Measurements from ENCODE around the gene PACS1.
A peak's percentile ranks its signal among the peaks of the same experiment; 100 is the strongest.

PACS1 gene

DNA sequence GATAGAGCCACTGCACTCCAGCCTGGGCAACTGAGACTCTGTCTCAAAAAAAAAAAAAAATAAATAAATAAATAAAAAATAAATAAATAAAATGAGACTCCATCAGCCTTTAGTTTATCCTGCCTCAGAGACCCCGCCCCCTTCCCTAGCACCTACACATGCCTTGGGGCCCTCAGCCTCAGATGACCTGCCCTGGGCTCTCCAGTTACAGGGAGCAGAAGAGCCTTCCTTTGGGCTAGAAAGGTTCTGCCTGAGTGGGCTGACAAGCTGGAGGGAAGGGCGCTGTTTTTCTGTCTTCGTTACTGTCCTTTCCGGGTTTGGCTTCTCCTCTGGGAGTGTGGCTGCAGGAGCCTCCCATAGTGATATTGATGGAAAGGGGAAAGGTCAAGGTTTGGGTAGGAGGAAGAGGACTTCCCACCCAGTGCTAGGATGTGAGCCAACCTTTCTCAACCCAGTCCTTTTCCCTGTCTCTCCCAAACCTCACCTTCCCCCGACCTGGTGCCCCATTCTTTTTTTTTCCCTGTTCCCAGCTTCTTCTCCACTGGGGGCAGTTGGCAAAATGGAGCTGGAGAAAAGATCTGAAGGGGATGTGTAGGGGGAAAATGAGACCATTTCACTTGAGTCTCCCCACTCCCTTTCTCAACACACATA is 19.4 kb upstream of the PACS1 start:
- no peak for DNase-seq (ENCODE audit: low read depth in 2 of 2)

GRCh38 chr11:66051371-66051765 is 18.7 kb upstream of the PACS1 start:
- no peak for DNase-seq (ENCODE audit: low read depth in 2 of 2)

DNA sequence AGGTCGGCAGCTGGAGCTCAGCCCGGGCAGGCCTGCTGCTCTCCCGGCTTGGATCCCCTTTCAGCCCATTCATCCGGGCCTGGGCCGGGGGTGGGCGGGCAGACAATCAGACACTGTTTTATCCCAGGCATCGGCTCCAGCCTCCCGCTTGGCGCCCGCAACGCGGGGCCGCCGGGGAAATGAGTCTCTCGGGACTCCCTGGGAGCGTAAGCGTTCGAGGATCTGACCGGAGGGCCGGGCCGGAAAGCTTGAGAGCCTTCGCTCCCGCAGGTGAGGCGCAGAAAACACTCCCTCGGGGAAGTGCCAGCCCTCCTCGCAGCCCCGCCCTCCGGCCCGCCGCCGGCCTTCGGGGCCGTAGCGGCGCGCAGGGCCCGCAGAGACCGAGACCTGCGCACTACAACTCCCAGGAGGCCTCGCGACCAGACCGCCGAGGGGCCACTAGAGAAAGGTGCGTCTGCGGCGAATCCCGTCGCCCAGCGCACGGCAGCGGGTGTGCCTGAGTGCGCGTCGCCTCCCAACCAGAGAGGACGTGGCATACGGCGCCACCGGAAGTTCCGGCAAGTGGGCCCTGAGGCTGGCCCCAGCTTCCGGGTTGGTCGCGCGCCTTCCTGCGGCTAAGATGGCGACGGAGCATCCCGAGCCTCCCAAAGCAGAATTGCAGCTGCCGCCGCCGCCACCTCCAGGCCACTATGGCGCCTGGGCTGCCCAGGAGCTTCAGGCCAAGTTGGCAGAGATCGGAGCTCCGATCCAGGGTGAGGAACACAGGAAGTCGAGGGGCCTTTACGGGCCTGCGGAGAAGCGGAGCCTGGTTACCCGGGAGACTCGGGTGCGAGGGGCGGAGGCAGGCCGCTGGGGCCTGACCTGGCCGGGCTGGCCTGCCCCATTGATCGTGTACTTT is 18.1 kb upstream of the PACS1 start, which contains the start of gene SF3B2:
SF3B2 (plus strand) TSS at position 599 of the 898 bp plus-strand sequence; CDS start at position 620, 21 bp downstream.
- DNase-seq (ENCODE audit: low read depth in 2 of 2): peak; percentile 83 to 86

- DNase-seq (ENCODE audit: low read depth in 2 of 2): no peak
Measured at GRCh38 chr11:66052664-66052982, 17.4 kb upstream of the PACS1 start.

DNA sequence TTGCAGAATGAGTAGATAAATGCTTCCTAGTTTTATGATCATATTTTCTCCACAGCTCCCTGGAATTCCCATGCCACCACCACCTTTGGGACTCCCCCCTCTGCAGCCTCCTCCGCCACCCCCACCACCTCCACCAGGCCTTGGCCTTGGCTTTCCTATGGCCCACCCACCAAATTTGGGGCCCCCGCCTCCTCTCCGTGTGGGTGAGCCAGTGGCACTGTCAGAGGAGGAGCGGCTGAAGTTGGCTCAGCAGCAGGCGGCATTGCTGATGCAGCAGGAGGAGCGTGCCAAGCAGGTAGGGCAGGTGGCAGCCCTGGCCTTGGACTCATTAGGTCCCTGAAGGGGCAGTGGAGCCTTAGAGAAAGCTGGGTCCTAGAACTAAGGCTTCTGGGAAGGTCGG is 15.1 kb upstream of the PACS1 start:
- no peak for DNase-seq (ENCODE audit: low read depth in 2 of 2)

DNA sequence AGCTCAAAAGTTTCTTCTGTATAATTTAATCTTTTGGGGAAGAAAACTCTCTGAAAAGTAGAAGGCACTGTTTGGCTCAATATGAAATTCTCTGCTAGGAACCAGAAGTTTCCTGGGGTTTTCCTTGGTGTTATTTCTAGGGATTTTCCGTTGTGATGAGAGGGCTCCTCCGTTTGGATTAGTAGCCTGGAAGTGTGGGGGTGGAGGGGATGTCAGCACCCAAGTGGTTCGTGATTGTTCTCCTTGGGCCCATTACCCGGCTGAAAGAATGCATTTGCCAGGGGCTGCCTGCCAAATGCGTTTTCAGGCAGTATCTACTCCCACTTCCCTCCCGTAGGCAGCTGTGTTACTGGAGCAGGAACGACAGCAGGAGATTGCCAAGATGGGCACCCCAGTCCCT is 13.6 kb upstream of the PACS1 start:
- no peak for DNase-seq (ENCODE audit: low read depth in 2 of 2)

GRCh38 chr11:66059966-66060680 is 9.9 kb upstream of the PACS1 start:
- no peak for DNase-seq (ENCODE audit: low read depth in 2 of 2)

DNA sequence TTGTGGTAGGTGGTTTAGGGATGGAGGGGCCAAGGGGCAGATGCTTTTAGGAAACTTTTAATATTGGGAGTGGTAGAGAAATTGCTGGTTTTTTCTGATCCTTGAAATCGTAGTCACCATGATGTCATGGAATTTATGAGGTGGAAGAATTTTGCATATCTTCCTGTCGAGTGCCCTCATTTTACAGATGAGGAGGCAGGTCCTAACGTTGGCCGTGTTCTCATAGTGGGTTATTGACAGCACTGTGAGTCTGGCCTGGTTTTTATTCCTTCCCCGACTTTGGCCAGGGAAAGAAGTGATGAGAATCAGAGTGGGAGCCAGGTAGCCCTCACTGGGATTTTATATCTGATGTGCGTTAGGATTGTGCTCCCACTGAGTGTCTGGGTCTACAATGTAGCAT is 8.8 kb upstream of the PACS1 start:
- no peak for DNase-seq (ENCODE audit: low read depth in 2 of 2)

DNA sequence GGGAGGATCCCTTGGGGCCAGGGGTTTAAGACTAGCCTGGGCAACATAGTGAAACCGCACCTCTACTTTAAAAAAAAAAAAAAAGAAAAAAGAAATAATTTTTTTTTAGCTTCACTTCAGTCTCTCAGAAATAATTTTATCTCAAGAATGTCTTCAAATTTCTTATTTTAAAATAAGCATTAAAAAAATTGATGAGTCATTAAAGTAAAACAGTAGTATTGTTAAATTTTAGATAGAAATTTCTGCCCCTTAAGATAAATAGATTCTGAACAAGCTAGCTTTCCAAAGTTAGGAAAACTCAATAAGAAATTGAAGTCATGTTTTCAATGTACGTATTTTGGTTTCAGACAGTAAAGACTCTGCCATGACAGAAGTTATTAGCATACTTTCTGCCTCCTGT is 7.7 kb upstream of the PACS1 start:
- no peak for DNase-seq (ENCODE audit: low read depth in 2 of 2)

DNA sequence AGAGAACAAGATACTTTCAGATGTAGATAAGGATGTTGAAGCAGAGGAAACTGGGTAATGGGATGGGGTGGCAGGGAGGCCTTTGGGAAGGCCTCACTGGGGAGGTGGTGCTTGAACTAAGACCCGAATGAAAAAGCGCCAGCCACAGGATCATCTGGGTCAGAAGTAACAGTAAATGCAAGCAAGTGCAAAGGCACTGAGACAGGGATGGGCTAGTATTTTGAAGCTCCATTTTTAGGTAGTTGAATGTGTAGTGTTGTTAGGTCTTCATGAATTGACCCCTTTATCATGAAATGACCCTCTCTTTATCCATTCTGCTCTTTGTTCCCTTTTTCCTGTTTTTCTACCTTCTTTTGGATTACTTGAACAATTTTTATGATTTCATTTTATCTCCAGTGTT is 6.2 kb upstream of the PACS1 start:
- no peak for DNase-seq (ENCODE audit: low read depth in 2 of 2)

GRCh38 chr11:66064571-66064970 is 5.5 kb upstream of the PACS1 start:
- DNase-seq (ENCODE audit: low read depth in 2 of 2): no peak

DNA sequence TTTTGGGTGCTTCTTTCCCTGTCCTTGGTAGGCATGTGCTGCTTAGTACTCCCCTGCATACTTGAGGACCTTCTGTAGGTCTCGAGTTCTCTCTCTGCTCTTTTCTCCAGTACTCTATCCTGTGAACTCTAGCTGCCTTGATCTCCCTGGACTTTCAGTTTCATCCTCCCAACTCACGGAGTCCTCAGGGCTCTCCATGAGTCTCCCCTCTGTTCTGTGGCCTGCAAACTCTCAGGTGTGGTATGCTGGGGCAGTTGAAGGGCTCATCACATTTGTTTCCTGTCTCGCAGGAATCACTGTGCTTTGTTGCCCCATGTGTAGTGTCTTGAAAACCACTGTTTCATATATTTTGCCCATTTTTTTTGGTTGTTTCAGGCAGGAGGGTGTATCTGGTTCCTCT is 3.3 kb upstream of the PACS1 start:
- DNase-seq (ENCODE audit: low read depth in 2 of 2): no peak

- DNase-seq (ENCODE audit: low read depth in 2 of 2): no peak
Measured at GRCh38 chr11:66067640-66068039, 2.4 kb upstream of the PACS1 start.

DNA sequence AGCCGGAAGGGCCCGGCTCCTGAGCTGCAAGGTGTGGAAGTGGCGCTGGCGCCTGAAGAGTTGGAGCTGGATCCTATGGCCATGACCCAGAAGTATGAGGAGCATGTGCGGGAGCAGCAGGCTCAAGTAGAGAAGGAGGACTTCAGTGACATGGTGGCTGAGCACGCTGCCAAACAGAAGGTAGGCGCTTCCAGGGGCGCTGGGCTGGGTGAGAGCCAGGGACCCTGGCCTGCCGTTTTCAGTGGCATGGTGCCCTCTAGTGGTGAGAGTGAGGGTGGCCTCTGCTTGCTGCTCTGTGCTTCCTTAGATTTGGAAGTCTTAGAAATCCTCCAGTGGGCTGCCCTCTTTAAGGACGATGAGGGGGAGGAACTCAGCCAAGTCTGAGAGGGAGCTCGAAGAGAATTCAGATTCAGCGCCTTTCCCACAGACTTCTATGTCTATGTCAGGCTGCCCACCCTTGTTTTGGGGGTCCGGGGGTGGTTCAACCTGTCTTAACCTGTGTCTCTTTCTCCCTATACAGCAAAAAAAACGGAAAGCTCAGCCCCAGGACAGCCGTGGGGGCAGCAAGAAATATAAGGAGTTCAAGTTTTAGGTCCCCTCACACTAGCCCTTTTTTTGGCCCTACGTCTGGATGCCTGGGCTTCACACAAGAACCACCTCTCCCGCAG is 1.8 kb upstream of the PACS1 start:
- peak; percentile 61 to 65 for DNase-seq (ENCODE audit: low read depth in 2 of 2)

DNA sequence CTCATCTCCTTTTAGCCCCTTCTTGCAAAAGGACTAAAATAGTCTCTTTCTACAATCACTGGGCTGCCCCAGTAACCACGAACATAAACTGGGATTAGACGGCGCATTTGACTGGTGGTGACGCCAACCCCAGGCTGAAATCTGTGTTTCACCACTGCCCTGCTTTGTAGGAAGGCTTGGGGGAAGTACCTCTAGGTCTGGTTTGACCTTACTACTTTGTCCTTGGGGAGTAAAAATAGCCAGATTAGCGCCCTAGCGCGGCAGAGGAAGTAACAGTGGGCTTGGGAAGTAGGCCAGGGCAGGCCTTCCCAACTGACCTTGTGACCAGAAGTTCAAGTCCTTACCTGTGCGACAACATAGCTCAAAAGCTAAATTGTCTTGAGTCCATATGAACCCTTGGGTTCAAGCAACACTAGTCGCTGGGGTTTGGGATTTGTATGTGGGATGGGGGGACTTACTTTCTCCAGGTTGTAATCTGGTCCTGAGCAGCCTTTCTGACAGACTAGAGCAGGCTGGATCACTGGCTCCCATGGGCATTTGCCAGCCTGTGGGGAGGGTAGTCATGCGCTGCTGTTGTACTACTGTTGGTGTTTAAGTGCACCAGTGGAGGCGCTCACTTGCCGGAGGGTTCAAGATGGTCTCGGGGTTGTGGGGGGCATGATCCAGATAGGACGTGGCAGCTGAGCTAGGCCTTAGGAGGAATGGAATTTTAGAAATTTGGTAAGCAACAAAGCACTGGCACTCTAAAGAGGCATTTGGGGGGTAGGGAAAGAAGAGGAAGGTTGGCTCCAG is 953 bp upstream of the PACS1 start:
- no peak for DNase-seq (ENCODE audit: low read depth in 2 of 2)

- no peak for DNase-seq (ENCODE audit: low read depth in 2 of 2)
Measured at GRCh38 chr11:66070604-66071380, 720 bp downstream of the PACS1 start.

- DNase-seq (ENCODE audit: low read depth in 2 of 2): no peak
Measured at GRCh38 chr11:66071381-66071801, 1.3 kb downstream of the PACS1 start.

GRCh38 chr11:66072081-66072480 is 2.0 kb downstream of the PACS1 start:
- DNase-seq (ENCODE audit: low read depth in 2 of 2): no peak

- DNase-seq (ENCODE audit: low read depth in 2 of 2): no peak
Measured at GRCh38 chr11:66072518-66072917, 2.4 kb downstream of the PACS1 start.

DNA sequence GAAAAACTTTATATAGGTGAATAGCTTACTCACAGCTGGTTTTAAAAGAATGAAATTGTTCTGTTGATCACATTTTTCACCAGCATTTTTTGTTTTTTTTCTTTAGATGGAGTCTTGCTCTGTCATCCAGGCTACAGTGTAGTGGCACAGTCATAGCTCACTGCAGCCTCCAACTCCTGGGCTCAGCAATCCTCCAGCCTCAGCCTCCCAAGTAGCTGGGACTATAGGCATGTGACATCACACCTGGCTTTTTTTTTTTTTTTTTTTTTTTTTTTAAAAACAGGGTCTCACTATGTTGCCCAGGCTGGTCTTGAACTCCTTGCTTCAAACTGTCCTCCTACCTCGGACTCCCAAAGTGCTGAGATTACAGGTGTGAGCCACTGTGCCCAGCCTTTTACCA is 3.6 kb downstream of the PACS1 start:
- DNase-seq (ENCODE audit: low read depth in 2 of 2): no peak

- DNase-seq (ENCODE audit: low read depth in 2 of 2): no peak
Measured at GRCh38 chr11:66075273-66075672, 5.2 kb downstream of the PACS1 start.
